GM12878 (cell line): ENCODE results near the gene UNC119B. TPM values are rescaled to one million over a fixed set of nuclear protein-coding genes. Genes with fewer than 3 reads are reported as not detected.

ENCODE experiments used
- ATAC-seq: fragments of 200-7000 bp; cut with Tn5 transposase; 3 replicates; pipeline ENCODE4 v1.9.1; 2020; ENCODE audit warnings: mild to moderate bottlenecking, moderate library complexity
- BruUV-seq: library from RNA; stranded (reverse); fragments of 400-500 nt; replicated peaks from 2 replicates; lab custom pipeline; 2021; lab: Mats Ljungman, UMichigan
- CTCF ChIA-PET: fragments of 300-600 bp; sonication (Branson Sonifier 250); formaldehyde crosslinking; extraction: SDS; loops from one replicate; lab custom pipeline; 2021; ENCODE audit warnings: inconsistent platforms; lab: Yijun Ruan, JAX
- POLR2A ChIA-PET: fragments of 350-600 bp; formaldehyde crosslinking; extraction: SDS; loops from one replicate; lab custom pipeline; 2021; ENCODE audit warnings: inconsistent platforms; lab: Charles Lee
- RAD21 ChIA-PET: fragments of 300-600 bp; sonication (Branson Sonifier 250); formaldehyde crosslinking; loops from one replicate; lab custom pipeline; 2023; ENCODE audit warnings: antibody characterized with exemption; ENCODE audit not compliant: unreplicated experiment; lab: Charles Lee
- SMC1A ChIA-PET: fragments of 300-600 bp; sonication (Branson Sonifier 250); formaldehyde crosslinking; loops from one replicate; lab custom pipeline; 2023; ENCODE audit not compliant: unreplicated experiment, uncharacterized antibody; lab: Charles Lee
- DNase-seq: peaks from one replicate; pipeline ENCODE4 v3.0.0-alpha.2; 2011; ENCODE audit warnings: low read depth, low spot score
- FAIRE-seq: peaks from 3 replicates; lab custom pipeline; 2011; peaks lifted over from hg19 to GRCh38; lab: Jason Lieb, UNC
- H2AFZ ChIP-seq: 2 replicates; pipeline ENCODE4 v1.6.0; 2011; ENCODE audit warnings: low read depth, low read length, control low read depth; ENCODE audit not compliant: control insufficient read depth
- H3K27ac ChIP-seq: 2 replicates; pipeline ENCODE4 v1.5.1; 2011; ENCODE audit warnings: control low read depth; ENCODE audit not compliant: control insufficient read depth, insufficient read depth
- H3K27me3 ChIP-seq, 2 experiments: replicated peaks in 1 of 2; 2 replicates each; pipeline versions ENCODE4 v1.6.0 to v1.6.1; 2011; ENCODE audit warnings: low read length in 1 of 2; ENCODE audit not compliant: control insufficient read depth in 2 of 2, insufficient read depth in 2 of 2
- H3K36me3 ChIP-seq, 2 experiments: 2 replicates each; pipeline ENCODE4 v1.5.1; 2011; ENCODE audit warnings: low read length in 1 of 2; ENCODE audit not compliant: control insufficient read depth in 2 of 2, insufficient read depth in 2 of 2
- H3K4me1 ChIP-seq: 2 replicates; pipeline ENCODE4 v1.6.1; 2011; ENCODE audit warnings: mild to moderate bottlenecking, low read length, moderate library complexity, mixed read lengths; ENCODE audit not compliant: control insufficient read depth, insufficient read depth
- H3K4me2 ChIP-seq: 2 replicates; pipeline ENCODE4 v1.6.0; 2011; ENCODE audit warnings: control low read depth; ENCODE audit not compliant: control insufficient read depth, insufficient read depth
- H3K4me3 ChIP-seq: fragments of 200-600 bp; sonication (generic); 2 replicates; pipeline ENCODE4 v1.5.1; 2016
- H3K79me2 ChIP-seq: 2 replicates; pipeline ENCODE4 v1.6.0; 2011; ENCODE audit warnings: low read length; ENCODE audit not compliant: control insufficient read depth, insufficient read depth
- H3K9ac ChIP-seq: 2 replicates; pipeline ENCODE4 v1.8.0; 2011; ENCODE audit warnings: low read length, control low read depth, mixed read lengths; ENCODE audit not compliant: control insufficient read depth, insufficient read depth
- H3K9me3 ChIP-seq: replicated peaks from 3 replicates; pipeline ENCODE4 v1.5.1; 2011; ENCODE audit warnings: mild to moderate bottlenecking, low read length; ENCODE audit not compliant: control insufficient read depth, insufficient read depth
- H4K20me1 ChIP-seq: 2 replicates; pipeline ENCODE4 v1.6.0; 2011; ENCODE audit not compliant: control insufficient read depth, insufficient read depth
- ATF7 ChIP-seq: fragments of 450-650 bp; IDR thresholded peaks from 2 replicates; pipeline ENCODE4 v1.6.1; 2016; ENCODE audit warnings: low read depth, mild to moderate bottlenecking
- BCL11A ChIP-seq: IDR thresholded peaks from 2 replicates; pipeline ENCODE4 v1.6.1; 2011; ENCODE audit warnings: low read depth, low read length
- BMI1 ChIP-seq: fragments of 450-650 bp; IDR thresholded peaks from 2 replicates; pipeline ENCODE4 v1.6.1; 2016; ENCODE audit warnings: mild to moderate bottlenecking, moderate library complexity, borderline replicate concordance
- CREB1 ChIP-seq: IDR thresholded peaks from 2 replicates; pipeline ENCODE4 v1.6.1; 2012; ENCODE audit warnings: low read depth, mild to moderate bottlenecking, inconsistent platforms
- CREM ChIP-seq: IDR thresholded peaks from 2 replicates; pipeline ENCODE4 v1.6.1; 2014; ENCODE audit warnings: antibody characterized with exemption, low read depth
- ESRRA ChIP-seq: IDR thresholded peaks from 2 replicates; pipeline ENCODE4 v1.6.1; 2012; ENCODE audit warnings: mild to moderate bottlenecking, low read length, improper control_type of control experiment
- KLF5 ChIP-seq: fragments of 450-650 bp; IDR thresholded peaks from 2 replicates; pipeline ENCODE4 v1.6.1; 2014; ENCODE audit warnings: mild to moderate bottlenecking; ENCODE audit not compliant: partially characterized antibody
- MTA2 ChIP-seq: fragments of 450-650 bp; IDR thresholded peaks from 2 replicates; pipeline ENCODE4 v1.6.1; 2016; ENCODE audit warnings: low read depth, mild to moderate bottlenecking, moderate library complexity
- POLR2AphosphoS2 ChIP-seq: IDR thresholded peaks from 2 replicates; pipeline ENCODE4 v1.6.1; 2011; ENCODE audit warnings: low read depth, mild to moderate bottlenecking, low read length, improper control_type of control experiment, moderate library complexity
- YY1 ChIP-seq: IDR thresholded peaks from 2 replicates; pipeline ENCODE4 v1.6.1; 2011; ENCODE audit warnings: low read depth, mild to moderate bottlenecking, low read length
- ZNF592 ChIP-seq: fragments of 450-650 bp; IDR thresholded peaks from 2 replicates; pipeline ENCODE4 v1.6.1; 2017; ENCODE audit warnings: mild to moderate bottlenecking, moderate library complexity
- WGBS: methylation state at CpG from one replicate; pipeline ENCODE4 v1.1.6; 2016; ENCODE audit warnings: low lambda C conversion rate; ENCODE audit not compliant: insufficient replicate concordance, insufficient coverage; ENCODE audit errors: missing lambda C conversion rate; 5-methylcytosine and 5-hydroxymethylcytosine counted together
- in situ Hi-C: fragments of 300-500 bp; cut with MboI; formaldehyde crosslinking; loops from 9 replicates; pipeline ENCODE4 v1.14.3; 2018; ENCODE audit warnings: mixed read lengths
- intact Hi-C: fragments of 100-400 bp; cut with micrococcal nuclease; formaldehyde crosslinking; loops from one replicate; pipeline ENCODE4 v1.14.2; 2022; ENCODE audit not compliant: unreplicated experiment
- polyA plus RNA-seq, 11 experiments: library from polyadenylated mRNA; depleted of rRNA in 4 of 11; unstranded in 6 of 11; stranded (reverse) in 5 of 11; fragments of >200 nt; fragmentation: Nextera tagmentation in 4 of 11; fragmentation: Illumina TruSeq in 1 of 11; extraction: Ambion mirVana in 4 of 11; extraction: Trizol in 1 of 11; gene quantifications; 1 replicate in 1 of 11; 2 replicates in 10 of 11; pipeline versions ENCODE4 v1.2.1 to v1.2.3, GENCODE V29; 2011 to 2016; ENCODE audit warnings: inconsistent platforms in 2 of 11, missing spikeins in 2 of 11, low read depth in 1 of 11
- total RNA-seq, 4 experiments: library from RNA; depleted of rRNA in 3 of 4; stranded (reverse); fragments of >200 nt in 3 of 4; fragmentation: Illumina TruSeq in 1 of 4; extraction: Trizol in 1 of 4; gene quantifications; 2 replicates each; pipeline versions ENCODE4 v1.2.1 to v1.2.3, GENCODE V29; 2013 to 2021
- TF ChIP-seq, protein P1 (sequence below): IDR thresholded peaks from 2 replicates; pipeline ENCODE4 v1.6.1; 2012; ENCODE audit warnings: improper control_type of control experiment, low read depth, low read length; ENCODE audit not compliant: insufficient replicate concordance

The UNC119B gene
- total and polyA plus RNA-seq, 10 of the 15 experiments (the other 5 are each of a cell fraction or from before 2014, with no cell fraction given): 4.3 to 31.5 (median 10.5) TPM

- ChIA-PET SMC1A (interaction anchor here (0.7 to 11.7 kb wide), 10 partner anchors 11 to 285 kb away, joined by 3 to 167 read pairs (median 9); partner anchors contain the start of gene UNC119B), RAD21 (interaction anchor here (0.8 to 8.9 kb wide), 13 partner anchors 9 to 285 kb away, joined by 3 to 144 read pairs (median 6); partner anchors contain the start of genes POP5 and UNC119B), CTCF (interaction anchor here (0.6 to 24.8 kb wide), 12 partner anchors 8 to 285 kb away, joined by 3 to 454 read pairs (median 4); partner anchors contain the start of gene CABP1), POLR2A (interaction anchor here (1.0 to 7.4 kb wide), 12 partner anchors 8 to 285 kb away, joined by 3 to 57 read pairs (median 6); partner anchors contain the start of gene POP5)
- H3K36me3 ChIP-seq: no peaks in the 10 kb centered on the region
- H3K4me3 ChIP-seq: peak within 1 kb of the TSS; percentile 97
- 2% methylated on average over 67 of the region's 84 CpGs for WGBS
- no peaks in the 10 kb centered on the region; the same call in 1 of the 2 replicates for H4K20me1 ChIP-seq
- H3K27ac ChIP-seq: peak within 1 kb of the TSS; percentile 96
- no peaks in the 10 kb centered on the region for H3K27me3 ChIP-seq
- ATAC-seq: peak; percentile 78
- peak within 1 kb of the TSS; percentile 99 for H2AFZ ChIP-seq
- BruUV-seq: no TSS peak
- intact Hi-C loops: loop anchor here (1.0 to 5.0 kb wide), 5 partner anchors 9 to 165 kb away; no protein-coding TSS in a partner anchor
- H3K9ac ChIP-seq: peak within 1 kb of the TSS; percentile 86
- in situ Hi-C loops: no loop called here
- peak; percentile 91 for DNase-seq
- peak; percentile 64 for FAIRE-seq
- H3K9me3 ChIP-seq: peaks cover 2% of the 10 kb centered on the region; the same call in 1 of the 3 replicates
- peak within 1 kb of the TSS; percentile 82 for H3K4me2 ChIP-seq
- H3K4me1 ChIP-seq: peaks cover 15% of the 10 kb centered on the region
- peaks cover 49% of the 10 kb centered on the region for H3K79me2 ChIP-seq
- peak; percentile 76 for TF ChIP-seq CREB1
- no peak for TF ChIP-seq ESRRA
- TF ChIP-seq BCL11A: no peak
- TF ChIP-seq KLF5: peak; percentile 94
- peak; percentile 80 for TF ChIP-seq CREM
- TF ChIP-seq ATF7: no peak; the same call in none of the 2 replicates
- TF ChIP-seq ZNF592: peak; percentile 81
- TF ChIP-seq MTA2: 0 out of 2 replicates have a peak, but pooled peaks have one; percentile 20
- TF ChIP-seq POLR2AphosphoS2: no peak
- TF ChIP-seq BMI1: no peak
- TF ChIP-seq, protein P1, sequence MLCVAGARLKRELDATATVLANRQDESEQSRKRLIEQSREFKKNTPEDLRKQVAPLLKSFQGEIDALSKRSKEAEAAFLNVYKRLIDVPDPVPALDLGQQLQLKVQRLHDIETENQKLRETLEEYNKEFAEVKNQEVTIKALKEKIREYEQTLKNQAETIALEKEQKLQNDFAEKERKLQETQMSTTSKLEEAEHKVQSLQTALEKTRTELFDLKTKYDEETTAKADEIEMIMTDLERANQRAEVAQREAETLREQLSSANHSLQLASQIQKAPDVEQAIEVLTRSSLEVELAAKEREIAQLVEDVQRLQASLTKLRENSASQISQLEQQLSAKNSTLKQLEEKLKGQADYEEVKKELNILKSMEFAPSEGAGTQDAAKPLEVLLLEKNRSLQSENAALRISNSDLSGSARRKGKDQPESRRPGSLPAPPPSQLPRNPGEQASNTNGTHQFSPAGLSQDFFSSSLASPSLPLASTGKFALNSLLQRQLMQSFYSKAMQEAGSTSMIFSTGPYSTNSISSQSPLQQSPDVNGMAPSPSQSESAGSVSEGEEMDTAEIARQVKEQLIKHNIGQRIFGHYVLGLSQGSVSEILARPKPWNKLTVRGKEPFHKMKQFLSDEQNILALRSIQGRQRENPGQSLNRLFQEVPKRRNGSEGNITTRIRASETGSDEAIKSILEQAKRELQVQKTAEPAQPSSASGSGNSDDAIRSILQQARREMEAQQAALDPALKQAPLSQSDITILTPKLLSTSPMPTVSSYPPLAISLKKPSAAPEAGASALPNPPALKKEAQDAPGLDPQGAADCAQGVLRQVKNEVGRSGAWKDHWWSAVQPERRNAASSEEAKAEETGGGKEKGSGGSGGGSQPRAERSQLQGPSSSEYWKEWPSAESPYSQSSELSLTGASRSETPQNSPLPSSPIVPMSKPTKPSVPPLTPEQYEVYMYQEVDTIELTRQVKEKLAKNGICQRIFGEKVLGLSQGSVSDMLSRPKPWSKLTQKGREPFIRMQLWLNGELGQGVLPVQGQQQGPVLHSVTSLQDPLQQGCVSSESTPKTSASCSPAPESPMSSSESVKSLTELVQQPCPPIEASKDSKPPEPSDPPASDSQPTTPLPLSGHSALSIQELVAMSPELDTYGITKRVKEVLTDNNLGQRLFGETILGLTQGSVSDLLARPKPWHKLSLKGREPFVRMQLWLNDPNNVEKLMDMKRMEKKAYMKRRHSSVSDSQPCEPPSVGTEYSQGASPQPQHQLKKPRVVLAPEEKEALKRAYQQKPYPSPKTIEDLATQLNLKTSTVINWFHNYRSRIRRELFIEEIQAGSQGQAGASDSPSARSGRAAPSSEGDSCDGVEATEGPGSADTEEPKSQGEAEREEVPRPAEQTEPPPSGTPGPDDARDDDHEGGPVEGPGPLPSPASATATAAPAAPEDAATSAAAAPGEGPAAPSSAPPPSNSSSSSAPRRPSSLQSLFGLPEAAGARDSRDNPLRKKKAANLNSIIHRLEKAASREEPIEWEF: no peak
- TF ChIP-seq YY1: peak; percentile 90
Measured at GRCh38 chr12:120686690-120687577, 23.3 kb upstream of the UNC119B start, which contains the start of gene MLEC. TSS of gene MLEC (plus strand) at chr12:120687149. CDS start at chr12:120687297, 148 bp downstream.
